HG03135 (cell line): ENCODE results near the gene PARP2.
"Not testable (repeated sequence)": the region's sequence is repeated elsewhere in the genome, so short reads cannot be mapped to it uniquely, and the experiment has no call there.

Experiments used
- ATAC-seq: cut with Tn5 transposase; IDR thresholded peaks from one replicate; pipeline ENCODE4 v1.9.1; 2021; ENCODE audit warnings: mild to moderate bottlenecking, moderate library complexity; ENCODE audit not compliant: unreplicated experiment

The PARP2 gene, protein sequence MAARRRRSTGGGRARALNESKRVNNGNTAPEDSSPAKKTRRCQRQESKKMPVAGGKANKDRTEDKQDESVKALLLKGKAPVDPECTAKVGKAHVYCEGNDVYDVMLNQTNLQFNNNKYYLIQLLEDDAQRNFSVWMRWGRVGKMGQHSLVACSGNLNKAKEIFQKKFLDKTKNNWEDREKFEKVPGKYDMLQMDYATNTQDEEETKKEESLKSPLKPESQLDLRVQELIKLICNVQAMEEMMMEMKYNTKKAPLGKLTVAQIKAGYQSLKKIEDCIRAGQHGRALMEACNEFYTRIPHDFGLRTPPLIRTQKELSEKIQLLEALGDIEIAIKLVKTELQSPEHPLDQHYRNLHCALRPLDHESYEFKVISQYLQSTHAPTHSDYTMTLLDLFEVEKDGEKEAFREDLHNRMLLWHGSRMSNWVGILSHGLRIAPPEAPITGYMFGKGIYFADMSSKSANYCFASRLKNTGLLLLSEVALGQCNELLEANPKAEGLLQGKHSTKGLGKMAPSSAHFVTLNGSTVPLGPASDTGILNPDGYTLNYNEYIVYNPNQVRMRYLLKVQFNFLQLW

DNA sequence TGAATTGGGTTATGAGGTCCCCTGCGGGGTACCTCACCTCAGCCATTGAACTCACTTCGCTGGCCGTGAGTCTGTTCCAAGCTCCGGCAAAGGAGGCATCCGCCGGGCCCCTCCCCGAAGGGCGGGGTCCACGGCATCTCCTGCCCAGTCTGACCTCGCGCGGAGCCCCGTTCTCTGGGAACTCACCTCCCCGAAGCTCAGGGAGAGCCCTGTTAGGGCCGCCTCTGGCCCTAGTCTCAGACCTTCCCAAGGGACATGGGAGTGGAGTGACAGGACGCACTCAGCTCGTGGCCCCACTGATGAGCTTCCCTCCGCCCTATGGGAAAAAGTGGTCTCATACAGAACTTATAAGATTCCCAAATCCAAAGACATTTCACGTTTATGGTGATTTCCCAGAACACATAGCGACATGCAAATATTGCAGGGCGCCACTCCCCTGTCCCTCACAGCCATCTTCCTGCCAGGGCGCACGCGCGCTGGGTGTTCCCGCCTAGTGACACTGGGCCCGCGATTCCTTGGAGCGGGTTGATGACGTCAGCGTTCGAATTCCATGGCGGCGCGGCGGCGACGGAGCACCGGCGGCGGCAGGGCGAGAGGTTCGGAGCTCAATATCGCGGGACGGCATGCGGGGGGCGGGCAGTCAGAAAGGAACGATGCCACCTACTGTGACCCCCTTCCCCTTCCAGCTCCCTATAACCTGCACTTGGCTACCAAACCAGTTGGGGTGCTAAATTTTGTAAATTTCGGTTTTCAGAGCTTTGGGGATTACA lies at the start of gene PARP2:
Gene PARP2, plus strand, starts transcription at position 544 of the 770 bp plus-strand sequence. Its CDS starts 7 bp downstream, at position 551.
- ATAC-seq: peak; percentile 91

DNA sequence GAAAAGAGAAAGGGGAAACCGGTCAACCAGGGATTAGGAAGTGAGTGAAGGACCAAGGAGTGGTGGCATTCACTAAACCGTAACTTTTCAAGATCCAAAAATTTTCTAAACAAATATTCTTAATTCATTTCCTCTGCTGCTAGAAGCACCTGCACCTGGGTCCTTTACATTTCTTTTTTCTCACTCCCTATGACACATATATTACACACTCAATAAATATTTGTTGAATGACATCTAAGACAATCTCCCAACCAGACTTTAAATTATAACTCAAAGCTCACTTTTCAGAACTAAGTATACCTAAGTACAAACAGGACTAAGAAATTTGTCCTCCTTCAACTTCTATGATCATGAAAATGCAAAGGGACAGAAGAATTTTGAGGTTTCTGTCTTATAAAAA lies 48.8 kb upstream of the PARP2 start:
- ATAC-seq: no peak

DNA sequence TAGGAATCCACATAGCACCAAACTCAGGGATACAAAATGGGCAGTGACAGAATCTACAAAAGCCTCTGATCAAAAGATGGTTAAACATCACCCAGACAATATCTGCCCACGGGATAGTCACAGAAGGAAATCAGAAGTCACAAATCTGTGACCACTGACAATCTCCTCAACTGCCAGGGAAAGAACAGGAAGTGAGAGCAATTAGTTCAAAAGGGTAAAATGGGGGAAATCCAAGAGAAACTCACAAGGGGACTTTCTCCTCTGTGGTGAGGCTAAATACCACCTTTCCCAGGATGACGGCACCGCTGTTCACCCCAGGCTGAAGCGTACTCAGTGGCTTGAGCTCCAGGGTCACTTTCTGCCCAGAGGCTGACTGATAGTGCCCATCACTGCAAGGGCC lies 48.4 kb upstream of the PARP2 start:
- peak; percentile 84 for ATAC-seq

DNA sequence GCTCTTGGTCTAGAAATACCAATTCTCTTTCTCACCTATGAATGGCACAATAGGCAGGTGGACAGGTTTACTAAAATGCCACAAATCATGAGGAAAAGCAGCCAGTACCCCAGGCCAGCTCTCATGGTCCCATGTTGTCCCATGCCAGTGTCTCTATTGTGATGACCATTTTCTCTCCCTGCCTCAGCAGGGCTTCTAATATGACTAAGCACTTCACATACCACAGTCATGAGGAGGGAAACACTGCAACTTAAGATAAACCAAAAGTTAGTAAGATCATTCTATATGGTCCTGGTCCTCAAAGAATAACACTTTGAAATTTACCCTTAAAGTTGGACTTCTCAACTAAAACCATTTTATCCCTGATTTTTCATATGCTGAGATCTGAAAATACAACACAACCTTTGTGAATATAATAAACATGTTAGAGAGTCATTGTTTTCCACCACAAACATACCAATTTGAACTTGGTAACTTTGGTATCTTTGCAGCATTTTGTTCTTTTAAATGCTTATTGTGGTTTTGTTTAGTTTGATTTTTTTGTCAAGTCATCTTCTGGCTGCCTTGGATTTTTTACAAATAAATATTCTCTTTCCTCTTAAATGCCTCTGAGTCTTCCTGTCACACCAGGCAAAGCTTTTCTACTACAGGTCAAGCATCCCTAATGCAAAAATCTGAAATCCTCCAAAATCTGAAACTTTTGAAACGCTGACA lies 41.2 kb upstream of the PARP2 start:
- ATAC-seq: no peak

DNA sequence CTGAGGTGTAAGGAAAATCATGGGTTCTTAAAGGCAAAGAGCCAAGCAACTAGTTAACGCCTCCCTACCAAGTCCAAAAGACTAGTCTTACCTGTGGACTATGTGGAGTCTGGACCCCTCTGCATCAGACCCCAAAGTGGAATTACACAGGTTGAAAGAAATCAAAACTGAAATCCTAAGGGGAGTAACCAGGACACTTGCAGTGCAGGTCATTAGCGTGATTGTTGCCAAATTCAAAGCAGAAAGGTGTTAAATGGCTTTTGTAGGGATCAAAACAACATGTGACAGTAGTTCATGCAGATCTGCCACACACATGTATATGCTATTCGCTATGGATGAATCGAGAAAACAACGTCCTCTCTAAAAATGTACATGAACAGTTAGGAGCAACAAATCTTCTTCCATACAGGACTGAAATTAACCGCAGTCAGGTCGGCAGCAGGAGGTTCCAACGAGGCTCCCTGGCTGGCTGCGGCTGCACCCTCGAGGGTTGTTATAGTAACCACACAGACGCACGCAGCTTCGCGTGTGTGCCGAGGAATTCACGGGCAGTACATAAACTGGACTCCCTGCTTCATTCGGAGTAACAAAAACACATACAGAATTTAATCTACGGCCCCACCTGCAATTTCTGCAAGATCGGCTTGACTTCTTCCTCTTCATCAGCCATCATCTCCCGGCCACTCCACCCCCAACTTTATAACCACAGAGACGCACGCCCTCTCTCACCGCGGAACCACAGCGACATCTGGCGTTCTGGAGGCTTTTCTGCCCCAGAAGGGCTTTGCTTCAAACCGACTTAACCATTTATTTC lies 38.0 kb upstream of the PARP2 start, which contains the start of gene TTC5:
Gene TTC5, minus strand, starts transcription at position 687 of the 814 bp plus-strand sequence. Its CDS starts 14 bp downstream, at position 673.
- ATAC-seq: peak; percentile 92

DNA sequence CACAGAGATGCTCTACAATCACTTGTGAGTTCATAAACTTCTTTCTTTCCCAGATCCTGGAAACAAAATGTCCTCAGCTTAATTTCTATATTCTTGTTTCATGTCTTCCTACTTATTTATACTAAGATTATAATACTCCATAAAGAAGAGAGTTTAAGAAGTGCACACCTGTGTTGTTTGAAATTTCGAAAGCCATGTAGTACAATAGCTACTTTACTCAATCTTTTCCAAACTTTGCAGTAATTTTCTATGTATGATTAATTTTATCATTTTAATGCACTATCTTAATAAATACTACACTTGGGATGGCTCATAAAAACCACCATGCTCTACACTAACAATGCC lies 37.4 kb upstream of the PARP2 start:
- ATAC-seq: no peak

DNA sequence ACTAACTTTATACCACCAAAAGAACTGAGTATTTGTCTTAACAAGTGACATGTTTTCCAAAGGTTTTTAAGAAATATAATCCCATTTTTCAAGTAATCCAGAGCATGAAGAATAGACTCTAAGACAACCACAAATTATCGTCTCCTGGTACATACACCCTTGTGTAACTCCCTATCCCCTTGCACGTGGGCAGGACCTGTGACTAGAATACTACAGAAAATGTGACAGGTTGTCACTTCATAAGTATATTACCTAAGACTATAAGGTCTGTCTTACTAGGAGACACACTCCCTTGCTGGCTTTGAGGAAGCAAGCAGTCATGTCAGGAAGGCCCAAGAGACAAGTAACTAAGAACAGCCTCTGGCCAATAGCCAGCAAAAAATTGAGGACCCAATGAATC lies 29.4 kb upstream of the PARP2 start:
- ATAC-seq: no peak

DNA sequence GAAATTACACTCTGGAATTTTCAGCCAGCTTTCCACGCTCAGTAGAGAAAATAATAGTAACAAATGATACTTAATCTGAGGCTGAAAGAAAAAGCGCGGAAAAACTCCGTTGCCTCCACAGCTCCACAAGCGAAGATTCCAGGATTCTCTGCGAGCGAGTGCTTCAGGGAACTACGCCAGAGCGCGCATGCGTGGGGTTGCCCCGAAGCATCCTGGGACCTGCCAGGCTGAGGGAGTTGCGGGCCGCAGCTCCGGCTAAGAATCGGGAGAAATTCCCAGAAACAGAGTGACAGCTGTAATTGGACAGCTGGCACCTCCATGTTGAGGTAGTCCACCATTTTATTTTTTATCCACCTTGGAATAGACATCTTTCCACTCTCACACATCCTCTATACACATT lies 25.7 kb upstream of the PARP2 start:
- no peak for ATAC-seq

DNA sequence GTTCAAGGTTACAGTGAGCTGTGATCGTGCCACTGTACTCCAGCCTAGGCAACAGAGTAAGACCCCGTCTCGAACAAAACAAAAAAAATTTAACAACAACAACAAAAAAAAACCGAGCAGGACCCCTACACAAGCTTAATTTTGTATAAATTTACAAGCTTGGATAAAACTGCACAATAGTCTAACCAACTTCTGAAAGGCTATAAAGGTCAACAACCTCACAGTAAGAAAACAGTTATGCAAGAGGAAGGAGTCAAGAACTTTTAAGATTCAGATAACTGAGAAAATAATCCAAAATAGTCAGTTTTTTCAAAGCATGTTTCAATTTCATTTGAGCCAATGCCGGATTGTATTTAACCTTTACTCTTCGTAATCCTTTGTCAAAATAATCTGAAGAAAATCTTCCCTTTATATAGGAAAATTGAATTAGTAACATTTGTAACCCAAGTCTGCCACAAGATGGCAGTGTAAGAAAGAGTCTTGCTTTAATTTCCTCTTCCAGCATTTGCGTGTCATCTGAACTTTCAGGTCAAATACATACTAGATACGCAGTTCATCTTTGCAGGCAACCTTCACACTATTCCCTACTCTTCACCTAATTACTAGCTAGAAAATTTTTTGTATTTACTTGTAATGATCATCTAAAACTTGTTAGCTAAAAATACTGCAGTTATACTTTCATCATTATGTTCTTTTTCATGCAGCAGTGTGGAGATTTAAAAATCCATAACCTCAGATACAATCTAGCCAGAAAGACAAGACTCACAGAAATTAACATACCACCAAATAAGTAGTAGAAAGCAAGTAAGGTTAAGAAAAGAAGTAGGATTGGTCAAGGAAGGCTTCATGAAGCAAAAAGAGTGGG lies 16.2 kb upstream of the PARP2 start:
- no peak for ATAC-seq

DNA sequence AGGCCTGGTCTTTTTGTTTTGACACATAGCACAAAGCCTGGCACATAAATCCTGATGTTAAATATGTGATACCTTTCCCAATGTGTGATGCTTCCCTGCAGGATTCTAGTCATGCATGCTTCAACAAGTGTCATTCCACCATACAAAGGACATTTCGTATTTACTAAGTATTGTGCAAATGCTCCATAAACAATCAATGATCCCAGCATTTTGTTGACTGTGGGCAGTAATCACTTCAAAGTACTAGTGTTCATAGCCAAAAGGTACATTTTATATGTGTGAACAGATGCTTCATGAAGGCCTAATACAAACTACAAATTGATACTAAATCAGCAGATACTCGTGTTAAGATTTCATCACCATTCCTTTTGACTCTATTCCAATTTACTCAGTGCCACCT lies 14.7 kb upstream of the PARP2 start:
- no peak for ATAC-seq

DNA sequence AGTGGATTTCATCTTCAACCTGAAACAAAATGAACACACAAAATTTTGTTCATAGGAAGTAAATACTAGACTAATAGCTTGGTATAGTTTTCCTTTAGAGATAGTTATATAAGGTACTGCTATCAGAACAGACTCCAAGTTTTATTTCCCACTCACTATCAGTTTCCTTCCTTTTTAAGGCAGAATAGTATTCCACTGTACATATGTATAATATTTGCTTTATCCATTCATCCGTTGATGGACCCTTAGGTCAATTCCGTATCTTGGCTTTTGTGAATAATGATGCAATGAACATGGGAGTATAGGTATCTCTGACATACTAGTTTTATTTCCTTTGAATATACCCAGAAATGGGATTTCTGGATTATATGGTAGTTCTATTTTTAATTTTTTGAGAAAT lies 14.1 kb upstream of the PARP2 start:
- ATAC-seq: no peak

DNA sequence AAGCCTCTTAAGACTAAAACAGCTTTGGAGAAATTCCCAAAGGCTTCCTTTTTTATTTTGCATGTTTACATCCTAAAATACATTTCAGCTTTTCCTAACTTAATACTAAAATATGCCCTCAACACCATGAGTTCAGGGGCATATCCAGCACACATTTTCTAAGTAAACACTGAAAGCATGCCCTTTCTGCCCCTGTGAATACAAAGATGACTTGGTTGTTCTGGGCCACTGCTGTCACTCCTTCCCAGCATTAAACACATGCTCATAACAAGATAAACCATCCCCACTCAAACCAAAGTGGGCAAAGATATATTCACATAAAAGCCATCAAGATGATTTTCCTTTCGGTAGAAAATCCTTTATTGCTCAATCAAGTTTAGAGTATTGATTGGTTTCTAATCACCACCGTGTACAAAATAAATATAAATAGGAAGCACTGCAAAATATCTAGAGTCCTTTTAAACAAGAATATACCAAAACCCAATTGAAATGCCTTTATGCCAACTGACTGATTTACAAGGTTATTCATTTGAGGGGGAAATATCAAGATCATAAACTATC lies 12.3 kb upstream of the PARP2 start:
- no peak for ATAC-seq

DNA sequence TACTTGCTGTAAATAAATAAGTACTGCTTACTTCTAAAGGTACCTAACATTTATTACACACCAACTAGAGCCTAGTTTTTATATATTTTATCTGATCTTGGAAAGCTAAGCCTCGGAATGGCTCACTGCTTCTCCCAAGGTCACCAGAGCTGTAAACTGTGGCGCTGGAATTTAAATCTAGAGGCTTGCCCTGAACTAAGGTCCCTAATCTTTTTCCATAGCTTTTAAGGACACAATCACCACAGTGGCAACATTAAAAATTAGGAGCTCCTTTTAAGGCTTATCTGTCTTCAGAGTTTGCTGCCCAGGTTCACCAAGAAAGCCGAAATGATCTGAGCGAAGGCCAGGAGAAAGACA lies 11.0 kb upstream of the PARP2 start:
- ATAC-seq: no peak

DNA sequence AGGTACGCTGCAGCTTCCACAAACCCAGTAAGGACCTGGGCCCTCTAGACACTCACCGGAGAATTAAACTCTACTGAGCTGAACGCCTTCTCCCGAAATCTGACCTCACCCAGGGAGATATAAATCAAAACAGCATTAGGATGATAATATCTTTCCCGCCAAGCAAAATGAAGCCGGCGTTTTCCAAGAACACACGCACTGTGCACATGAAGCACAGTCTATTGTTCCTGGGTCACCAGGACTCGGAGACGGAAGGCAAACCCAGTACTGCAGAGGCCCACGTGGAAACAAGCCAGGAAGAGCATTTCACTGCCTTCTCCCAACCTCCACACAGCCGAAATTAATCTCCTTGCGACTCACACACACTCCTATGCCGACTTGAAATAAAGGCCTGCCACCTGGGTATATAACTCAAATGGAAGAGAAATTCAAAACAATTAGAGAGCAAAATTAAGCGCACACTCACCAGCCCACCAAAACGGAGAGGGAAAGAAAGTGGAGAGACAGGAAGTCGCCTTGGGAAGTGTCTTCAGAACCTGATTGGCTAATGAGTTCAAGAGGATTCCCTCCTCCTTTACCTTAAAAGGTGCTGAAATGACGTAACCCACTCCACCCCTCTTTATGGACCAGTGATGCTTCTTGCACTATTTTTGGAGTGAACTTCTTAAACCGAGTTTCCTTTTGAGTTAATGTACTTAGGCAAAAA lies 10.5 kb upstream of the PARP2 start, which contains the start of gene CCNB1IP1:
Gene CCNB1IP1, minus strand, starts transcription at position 492 of the 706 bp plus-strand sequence. CDS start 16,756 bp downstream, outside the sequence.
- peak; percentile 90 for ATAC-seq

DNA sequence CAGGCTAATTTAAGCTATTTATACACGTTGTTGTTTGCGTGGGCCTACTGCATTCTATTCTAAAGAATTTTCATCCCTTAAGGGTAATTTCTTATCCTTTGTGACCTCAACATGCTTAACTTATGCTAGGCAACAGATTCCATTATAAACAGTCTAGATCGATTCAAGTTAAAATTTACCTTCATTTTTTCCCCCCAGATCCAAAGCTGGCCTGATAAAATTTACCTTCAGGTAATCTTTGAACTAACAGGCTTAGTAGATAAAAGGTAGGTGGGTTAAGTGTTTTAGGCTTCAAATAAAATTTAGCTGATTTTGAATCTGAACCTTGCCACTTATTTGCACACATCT lies 10.0 kb upstream of the PARP2 start:
- no peak for ATAC-seq

DNA sequence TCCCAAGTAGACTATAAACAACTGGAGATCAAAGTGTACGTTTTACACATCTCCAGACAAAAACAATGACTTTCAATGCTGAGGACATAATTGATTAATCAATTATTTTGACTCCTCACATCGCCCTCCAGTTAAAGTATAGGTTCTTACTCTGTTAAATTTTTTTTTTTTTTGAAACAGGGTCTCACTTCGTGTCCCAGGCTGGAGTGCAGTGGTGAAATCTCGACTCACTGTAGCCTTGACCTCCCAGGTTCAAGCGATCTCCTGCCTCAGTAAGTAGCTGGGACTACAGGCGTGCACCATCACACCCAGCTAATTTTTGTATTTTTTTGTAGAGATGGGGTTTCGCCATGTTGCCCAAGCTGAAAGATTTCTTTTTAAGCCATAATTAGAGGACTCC lies 9.4 kb upstream of the PARP2 start:
- ATAC-seq: no peak

DNA sequence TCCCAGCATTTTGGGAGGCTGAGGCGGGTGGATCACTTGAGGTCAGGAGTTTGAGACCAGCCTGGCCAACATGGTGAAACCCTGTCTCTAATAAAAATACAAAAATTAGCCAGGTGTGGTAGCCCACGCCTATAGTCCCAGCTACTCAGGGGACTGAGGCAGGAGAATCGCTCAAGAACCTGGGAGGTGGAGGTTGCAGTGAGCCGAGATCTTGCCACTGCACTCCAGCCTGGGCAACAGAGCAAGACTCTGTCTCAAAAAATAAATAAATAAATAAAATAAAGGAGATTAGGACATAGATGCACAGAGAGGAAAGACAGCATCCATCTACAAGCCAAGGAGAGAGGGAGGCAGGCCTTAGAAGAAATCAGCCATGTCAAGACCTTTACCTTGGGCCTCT lies 2.4 kb upstream of the PARP2 start:
- not testable (repeated sequence) for ATAC-seq

DNA sequence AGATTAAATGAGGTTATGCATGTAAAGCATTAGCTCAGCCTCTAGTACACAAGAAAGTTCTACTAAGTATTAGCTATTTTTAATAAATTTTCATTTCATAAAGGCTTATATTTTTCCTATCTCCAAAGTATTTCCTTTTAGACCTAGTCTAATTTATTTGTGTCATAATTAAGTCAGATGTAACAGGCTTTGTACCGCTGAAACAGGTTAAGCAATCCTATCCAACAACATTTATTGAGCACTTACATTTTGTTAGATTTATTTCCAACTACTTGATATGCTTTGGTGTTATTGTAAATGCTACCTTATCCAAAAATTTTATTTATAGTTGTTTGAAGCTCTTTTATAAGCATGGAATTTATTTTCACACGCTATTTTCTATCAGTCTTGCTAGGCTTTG lies 1.8 kb upstream of the PARP2 start:
- no peak for ATAC-seq

DNA sequence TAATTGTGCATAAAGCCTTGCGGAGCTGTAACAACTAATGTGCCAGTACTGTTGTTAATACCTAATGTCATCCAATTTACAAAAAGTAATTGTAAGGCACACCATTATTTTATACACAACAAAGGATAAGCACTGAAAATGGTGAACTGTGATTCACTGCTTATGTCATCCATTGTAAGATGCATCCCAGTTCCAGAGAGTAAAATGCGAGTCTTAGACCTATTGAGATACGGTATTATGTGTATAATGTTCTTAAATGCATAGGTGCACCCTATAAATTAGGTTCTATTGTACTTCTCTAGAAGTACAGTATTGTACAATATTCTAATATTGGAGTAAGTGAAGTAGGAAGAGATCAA lies 406 bp downstream of the PARP2 start:
- no peak for ATAC-seq
